Fibroblast of lung (primary cell): ENCODE data around the gene CRELD2. TPM values are rescaled to one million over a fixed set of nuclear protein-coding genes. Genes with fewer than 3 reads are reported as not detected.
A peak's percentile ranks its signal among the peaks of the same experiment; 100 is the strongest.

Experiments
- DNase-seq, 2 donors: peaks; one replicate each; pipeline versions ENCODE4 v3.0.0 to v3.0.0-alpha.2; 2010; ENCODE audit warnings: low read depth in 2 of 2
- H2AFZ ChIP-seq: 2 replicates; pipeline ENCODE4 v1.5.1; 2012; ENCODE audit warnings: low read length, control low read depth, inconsistent platforms
- H3K27ac ChIP-seq: 2 replicates; pipeline ENCODE4 v1.5.1; 2011; ENCODE audit warnings: low read length, control low read depth; ENCODE audit not compliant: insufficient read depth
- H3K27me3 ChIP-seq: 2 replicates; pipeline ENCODE4 v1.5.1; 2011; ENCODE audit warnings: mild to moderate bottlenecking, low read length; ENCODE audit not compliant: control insufficient read depth, insufficient read depth
- H3K36me3 ChIP-seq: 2 replicates; pipeline ENCODE4 v1.5.1; 2011; ENCODE audit warnings: low read length; ENCODE audit not compliant: control insufficient read depth, insufficient read depth
- H3K4me1 ChIP-seq: 2 replicates; pipeline ENCODE4 v1.5.1; 2011; ENCODE audit warnings: low read length; ENCODE audit not compliant: control insufficient read depth, insufficient read depth; ENCODE audit errors: extremely low read depth
- H3K4me2 ChIP-seq: 2 replicates; pipeline ENCODE4 v1.5.1; 2011; ENCODE audit warnings: low read length, control low read depth; ENCODE audit not compliant: insufficient read depth; ENCODE audit errors: extremely low read depth
- H3K4me3 ChIP-seq, 4 experiments: fragments of 200-600 bp in 1 of 4; sonication (generic) in 1 of 4; replicated peaks in 1 of 4; 2 replicates each; pipeline ENCODE4 v1.5.1; 2011 to 2016; ENCODE audit warnings: low read length in 4 of 4, low read depth in 3 of 4, mild to moderate bottlenecking in 3 of 4, control low read depth in 2 of 4, inconsistent platforms in 1 of 4, mixed read lengths in 1 of 4; ENCODE audit not compliant: insufficient read depth in 1 of 4; ENCODE audit errors: control extremely low read depth in 1 of 4
- H3K79me2 ChIP-seq: 2 replicates; pipeline ENCODE4 v1.5.1; 2012; ENCODE audit warnings: mild to moderate bottlenecking, low read length, inconsistent platforms; ENCODE audit not compliant: control insufficient read depth, insufficient read depth
- H3K9ac ChIP-seq: 2 replicates; pipeline ENCODE4 v1.5.1; 2011; ENCODE audit warnings: mild to moderate bottlenecking, low read length, control low read depth; ENCODE audit not compliant: insufficient read depth
- H3K9me3 ChIP-seq: 2 replicates; pipeline ENCODE4 v1.5.1; 2012; ENCODE audit warnings: low read depth, low read length; ENCODE audit not compliant: control insufficient read depth, insufficient read depth
- H4K20me1 ChIP-seq: 2 replicates; pipeline ENCODE4 v1.5.1; 2011; ENCODE audit warnings: low read length; ENCODE audit not compliant: control insufficient read depth, insufficient read depth; ENCODE audit errors: extremely low read depth
- EZH2 ChIP-seq: IDR thresholded peaks from 2 replicates; pipeline ENCODE4 v1.5.1; 2012; ENCODE audit warnings: low read length, control low read depth, mild to moderate bottlenecking; ENCODE audit errors: missing control alignments
- polyA plus RNA-seq, 2 donors: library from polyadenylated mRNA; depleted of rRNA in 1 of 2; stranded (reverse) in 1 of 2; unstranded in 1 of 2; fragments of >200 nt; gene quantifications; 2 replicates each; pipeline ENCODE4 v1.2.1, GENCODE V29; 2011 to 2012; ENCODE audit warnings: missing spikeins in 1 of 2
- total RNA-seq: library from RNA; depleted of rRNA; stranded (reverse); fragments of >200 nt; gene quantifications from 2 replicates; pipeline ENCODE4 v1.2.1, GENCODE V29; 2014
- TF ChIP-seq, protein P1 (sequence below), 2 donors: IDR thresholded peaks in 1 of 2; conservative IDR thresholded peaks in 1 of 2; 1 replicate in 1 of 2; 2 replicates in 1 of 2; pipeline ENCODE4 v1.5.1; 2011 to 2012; ENCODE audit warnings: low read length in 2 of 2, control low read depth in 1 of 2, inconsistent platforms in 1 of 2, low read depth in 1 of 2, mild to moderate bottlenecking in 1 of 2

Gene CRELD2
- total and polyA plus RNA-seq, 2 donors (not counting 1 experiment from before 2014, with no cell fraction given) = 45.3 to 56.6 TPM

DNA sequence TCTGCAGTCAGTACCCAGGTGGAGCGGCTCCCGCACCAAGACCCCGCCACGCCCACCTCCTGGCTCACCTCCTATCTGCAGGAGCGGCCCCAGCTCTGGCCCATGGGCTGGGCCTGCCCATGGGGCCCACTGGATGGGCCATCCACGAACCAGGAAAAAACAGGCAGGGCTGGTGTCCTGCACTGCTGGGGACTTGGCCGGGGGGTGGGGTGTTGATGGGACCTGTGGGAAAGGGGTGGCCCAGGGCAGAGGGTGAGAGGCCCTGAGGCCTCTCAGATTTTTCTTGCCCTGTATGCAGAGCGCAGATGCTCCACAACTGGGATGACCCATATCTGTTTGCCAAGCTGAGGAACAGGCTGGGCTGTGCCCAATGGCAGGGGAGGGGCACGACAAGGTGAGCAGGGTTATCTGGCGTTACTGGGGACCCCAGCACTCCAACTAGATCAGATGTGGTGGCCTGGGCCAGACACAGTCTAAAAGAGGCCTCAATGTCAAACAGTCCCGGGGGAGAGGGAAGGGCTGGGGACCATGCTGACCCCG is 39.5 kb downstream of the CRELD2 start:
- Histone ChIP-seq H2AFZ (no peak overlapping the region), H3K9me3 (no peaks in the 10 kb centered on the region), H3K4me1 (peaks cover 10% of the 10 kb centered on the region), H3K4me3 (no peak overlapping the region), H3K36me3 (peaks cover 10% of the 10 kb centered on the region), H3K27me3 (no peaks in the 10 kb centered on the region), H3K27ac (no peak overlapping the region), H3K79me2 (peaks cover 19% of the 10 kb centered on the region), H3K4me2 (no peak overlapping the region), H4K20me1 (no peaks in the 10 kb centered on the region), H3K9ac (no peak overlapping the region)
- no peak for TF ChIP-seq EZH2
- TF ChIP-seq, protein P1, sequence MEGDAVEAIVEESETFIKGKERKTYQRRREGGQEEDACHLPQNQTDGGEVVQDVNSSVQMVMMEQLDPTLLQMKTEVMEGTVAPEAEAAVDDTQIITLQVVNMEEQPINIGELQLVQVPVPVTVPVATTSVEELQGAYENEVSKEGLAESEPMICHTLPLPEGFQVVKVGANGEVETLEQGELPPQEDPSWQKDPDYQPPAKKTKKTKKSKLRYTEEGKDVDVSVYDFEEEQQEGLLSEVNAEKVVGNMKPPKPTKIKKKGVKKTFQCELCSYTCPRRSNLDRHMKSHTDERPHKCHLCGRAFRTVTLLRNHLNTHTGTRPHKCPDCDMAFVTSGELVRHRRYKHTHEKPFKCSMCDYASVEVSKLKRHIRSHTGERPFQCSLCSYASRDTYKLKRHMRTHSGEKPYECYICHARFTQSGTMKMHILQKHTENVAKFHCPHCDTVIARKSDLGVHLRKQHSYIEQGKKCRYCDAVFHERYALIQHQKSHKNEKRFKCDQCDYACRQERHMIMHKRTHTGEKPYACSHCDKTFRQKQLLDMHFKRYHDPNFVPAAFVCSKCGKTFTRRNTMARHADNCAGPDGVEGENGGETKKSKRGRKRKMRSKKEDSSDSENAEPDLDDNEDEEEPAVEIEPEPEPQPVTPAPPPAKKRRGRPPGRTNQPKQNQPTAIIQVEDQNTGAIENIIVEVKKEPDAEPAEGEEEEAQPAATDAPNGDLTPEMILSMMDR (conservative IDR thresholded peaks at IDR 0.05 in 1 of 2, IDR thresholded peaks at IDR 0.05 in 1 of 2; ENCODE audit: low read depth in 1 of 2, low read length in 2 of 2) = no peak
- no peak for DNase-seq

DNA sequence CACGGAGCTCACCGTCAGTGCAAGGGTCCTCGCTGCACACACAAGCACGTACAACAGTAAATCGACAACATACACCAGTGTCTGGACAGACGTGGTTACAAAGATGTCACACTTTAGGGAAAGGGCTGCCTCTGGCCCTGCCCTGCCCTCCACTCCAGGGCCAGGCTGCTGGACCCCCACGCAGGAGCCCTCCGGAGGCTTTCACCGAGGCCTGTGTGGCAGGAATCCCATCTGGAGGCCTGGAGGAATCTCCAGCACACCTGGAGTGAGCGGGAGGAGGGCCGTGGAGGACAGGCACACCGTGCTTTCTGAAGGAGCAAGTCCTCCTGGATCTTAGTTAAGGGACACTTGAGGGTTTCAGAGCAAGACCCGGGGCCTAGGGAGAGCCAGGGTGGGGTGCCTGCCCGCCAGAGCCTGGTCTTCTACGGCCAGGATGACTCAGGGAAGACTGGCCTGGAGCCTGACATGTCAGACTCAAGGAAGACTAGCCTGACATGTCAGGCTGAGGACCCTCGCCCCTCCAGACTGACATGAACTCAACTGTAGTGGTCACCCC is 40.0 kb downstream of the CRELD2 start:
- H3K36me3 ChIP-seq = peaks cover 15% of the 10 kb centered on the region
- no peak for TF ChIP-seq EZH2
- TF ChIP-seq, protein P1 (conservative IDR thresholded peaks at IDR 0.05 in 1 of 2, IDR thresholded peaks at IDR 0.05 in 1 of 2; ENCODE audit: low read depth in 1 of 2, low read length in 2 of 2) = no peak
- no peaks in the 10 kb centered on the region for H4K20me1 ChIP-seq

DNA sequence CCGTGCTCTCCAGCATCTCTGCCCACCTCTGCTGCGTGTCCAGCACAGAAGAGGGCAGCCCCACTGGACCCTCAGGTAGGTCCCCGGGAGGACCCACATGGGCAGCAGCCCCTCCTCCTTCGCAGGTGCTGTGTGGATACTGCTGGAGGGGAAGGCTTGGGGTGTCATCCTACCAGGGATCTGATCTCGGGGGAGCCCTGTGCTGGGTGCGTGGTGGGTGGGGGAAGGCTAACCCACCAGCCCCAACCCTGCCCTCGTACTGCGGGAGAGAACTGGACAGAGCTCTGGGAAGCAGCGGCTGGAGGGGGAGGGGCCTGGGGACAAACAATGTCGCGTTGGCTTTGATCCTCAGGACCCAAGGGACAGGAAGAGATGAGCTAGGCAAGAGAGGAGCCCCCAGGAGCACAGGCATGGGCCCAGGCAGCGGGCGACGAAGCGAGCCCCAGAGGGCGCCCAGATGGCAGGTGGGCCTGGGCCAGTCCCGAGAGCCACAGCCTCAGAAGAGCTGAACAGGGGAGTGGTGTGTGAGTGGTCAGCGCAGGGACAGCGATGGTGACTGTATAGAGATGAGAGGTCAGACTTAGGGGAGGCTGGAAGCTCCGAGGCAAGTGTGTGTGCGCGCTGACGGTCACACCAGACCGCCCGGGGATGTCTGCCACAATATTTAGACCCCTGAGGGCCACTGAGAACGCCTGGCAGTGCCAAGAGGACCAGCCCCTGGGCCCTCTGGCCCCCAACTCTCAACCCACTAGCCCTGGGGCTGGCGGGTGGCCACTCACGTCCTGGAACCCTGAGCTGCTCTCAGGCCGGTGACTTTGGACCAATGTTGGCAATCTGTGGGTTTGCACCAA is 40.7 kb downstream of the CRELD2 start:
- H2AFZ ChIP-seq = no peak overlapping the region
- H3K4me1 ChIP-seq = peaks cover 14% of the 10 kb centered on the region
- no peaks in the 10 kb centered on the region for H3K27me3 ChIP-seq
- H3K79me2 ChIP-seq = peaks cover 30% of the 10 kb centered on the region
- no peak overlapping the region for H3K9ac ChIP-seq
- H3K27ac ChIP-seq = no peak overlapping the region
- TF ChIP-seq, protein P1 (conservative IDR thresholded peaks at IDR 0.05 in 1 of 2, IDR thresholded peaks at IDR 0.05 in 1 of 2; ENCODE audit: low read depth in 1 of 2, low read length in 2 of 2) = no peak
- no peak for TF ChIP-seq EZH2
- no peaks in the 10 kb centered on the region for H3K9me3 ChIP-seq
- peak overlapping the region in 2 of 4 experiments; percentile 3 to 84 for H3K4me3 ChIP-seq
- DNase-seq = no peak
- H4K20me1 ChIP-seq = no peaks in the 10 kb centered on the region
- H3K4me2 ChIP-seq = peak overlapping the region; percentile 87
- H3K36me3 ChIP-seq = peaks cover 20% of the 10 kb centered on the region

More for the DNA sequence above, 40.0 kb downstream of the CRELD2 start:
- Histone ChIP-seq H3K4me1 (peaks cover 14% of the 10 kb centered on the region), H3K9me3 (no peaks in the 10 kb centered on the region), H3K27me3 (no peaks in the 10 kb centered on the region), H3K27ac (no peak overlapping the region), H3K4me2 (no peak overlapping the region), H3K79me2 (peaks cover 24% of the 10 kb centered on the region), H2AFZ (no peak overlapping the region), H3K9ac (no peak overlapping the region), H3K4me3 (no peak overlapping the region)
- no peak for DNase-seq
